ENCODE measurements around the gene PER2.

GRCh38 chr2:238294393-238295143, 6.2 kb upstream of the PER2 start:
- TF ChIP-seq ZNF19 (tag by site-specific recombination; IDR thresholded peaks at IDR 0.05; ENCODE audit: low read depth) (no peak), CTCF (tag by site-specific recombination; IDR thresholded peaks at IDR 0.05) (no peak), REST (tag by site-specific recombination; IDR thresholded peaks at IDR 0.05) (no peak)

Measured in HEK293 (cell line).